Measurements from ENCODE around the gene TAOK1.

GRCh38 chr17:29582772-29583171 lies 192.6 kb downstream of the TAOK1 start:
- TF ChIP-seq, protein P1, sequence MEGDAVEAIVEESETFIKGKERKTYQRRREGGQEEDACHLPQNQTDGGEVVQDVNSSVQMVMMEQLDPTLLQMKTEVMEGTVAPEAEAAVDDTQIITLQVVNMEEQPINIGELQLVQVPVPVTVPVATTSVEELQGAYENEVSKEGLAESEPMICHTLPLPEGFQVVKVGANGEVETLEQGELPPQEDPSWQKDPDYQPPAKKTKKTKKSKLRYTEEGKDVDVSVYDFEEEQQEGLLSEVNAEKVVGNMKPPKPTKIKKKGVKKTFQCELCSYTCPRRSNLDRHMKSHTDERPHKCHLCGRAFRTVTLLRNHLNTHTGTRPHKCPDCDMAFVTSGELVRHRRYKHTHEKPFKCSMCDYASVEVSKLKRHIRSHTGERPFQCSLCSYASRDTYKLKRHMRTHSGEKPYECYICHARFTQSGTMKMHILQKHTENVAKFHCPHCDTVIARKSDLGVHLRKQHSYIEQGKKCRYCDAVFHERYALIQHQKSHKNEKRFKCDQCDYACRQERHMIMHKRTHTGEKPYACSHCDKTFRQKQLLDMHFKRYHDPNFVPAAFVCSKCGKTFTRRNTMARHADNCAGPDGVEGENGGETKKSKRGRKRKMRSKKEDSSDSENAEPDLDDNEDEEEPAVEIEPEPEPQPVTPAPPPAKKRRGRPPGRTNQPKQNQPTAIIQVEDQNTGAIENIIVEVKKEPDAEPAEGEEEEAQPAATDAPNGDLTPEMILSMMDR (IDR thresholded peaks at IDR 0.05 in 2 of 3, conservative IDR thresholded peaks at IDR 0.05 in 1 of 3; ENCODE audit: borderline replicate concordance in 1 of 3, insufficient read depth in 1 of 3, low read depth in 2 of 3, low read length in 2 of 3) = no peak
- TF ChIP-seq, protein P2, sequence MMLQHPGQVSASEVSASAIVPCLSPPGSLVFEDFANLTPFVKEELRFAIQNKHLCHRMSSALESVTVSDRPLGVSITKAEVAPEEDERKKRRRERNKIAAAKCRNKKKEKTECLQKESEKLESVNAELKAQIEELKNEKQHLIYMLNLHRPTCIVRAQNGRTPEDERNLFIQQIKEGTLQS (IDR thresholded peaks at IDR 0.05) = no peak
- TF ChIP-seq POLR2AphosphoS5 (IDR thresholded peaks at IDR 0.05; ENCODE audit: low read depth, low read length) (no peak), RAD21 (IDR thresholded peaks at IDR 0.05; ENCODE audit: low read depth) (no peak), TCF7L2 (IDR thresholded peaks at IDR 0.05; ENCODE audit: borderline replicate concordance, extremely low read depth, insufficient read depth, insufficient read length) (no peak), POLR2A (IDR thresholded peaks at IDR 0.05; ENCODE audit: borderline replicate concordance, extremely low read depth, insufficient read depth, insufficient read length) (no peak), YY1 (IDR thresholded peaks at IDR 0.05; ENCODE audit: extremely low read depth, insufficient replicate concordance, low read depth, low read length) (no peak), SRF (IDR thresholded peaks at IDR 0.05; ENCODE audit: low read depth) (no peak), CEBPB (IDR thresholded peaks at IDR 0.05; ENCODE audit: low read depth) (no peak), JUND (IDR thresholded peaks at IDR 0.05) (no peak), ZNF274 (IDR thresholded peaks at IDR 0.05; ENCODE audit: low read depth, low read length) (no peak), ZFX (IDR thresholded peaks at IDR 0.05) (no peak), SP1 (IDR thresholded peaks at IDR 0.05; ENCODE audit: low read depth) (no peak)
- TF ChIP-seq, protein P3, sequence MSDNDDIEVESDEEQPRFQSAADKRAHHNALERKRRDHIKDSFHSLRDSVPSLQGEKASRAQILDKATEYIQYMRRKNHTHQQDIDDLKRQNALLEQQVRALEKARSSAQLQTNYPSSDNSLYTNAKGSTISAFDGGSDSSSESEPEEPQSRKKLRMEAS (IDR thresholded peaks at IDR 0.05) = no peak

Measured in HCT116 (cell line).